Activated CD4-positive, alpha-beta T cell treated with anti-CD3 and anti-CD28 coated beads, Interleukin-2, amount 10 ng/mL, durations not matched to agents 24 days and 14 days (primary cell): ENCODE data around the gene PIM1. TPM values are rescaled to one million over a fixed set of nuclear protein-coding genes. Genes with fewer than 3 reads are reported as not detected.
A peak's percentile ranks its signal among the peaks of the same experiment; 100 is the strongest.

Experiments used
- DNase-seq: peaks from one replicate; pipeline ENCODE4 v3.0.0; 2022
- H3K27ac Mint-ChIP-seq: one replicate; pipeline ENCODE4 v1.8.0; 2022; ENCODE audit warnings: mild to moderate bottlenecking, mixed read lengths
- H3K27me3 Mint-ChIP-seq: one replicate; pipeline ENCODE4 v1.8.0; 2022; ENCODE audit warnings: mixed read lengths
- H3K36me3 Mint-ChIP-seq: one replicate; pipeline ENCODE4 v1.8.0; 2022; ENCODE audit warnings: low read depth, mild to moderate bottlenecking, mixed read lengths
- H3K4me1 Mint-ChIP-seq: one replicate; pipeline ENCODE4 v1.8.0; 2021; ENCODE audit warnings: mixed read lengths
- H3K4me3 Mint-ChIP-seq: one replicate; pipeline ENCODE4 v1.8.0; 2022; ENCODE audit warnings: mild to moderate bottlenecking, moderate library complexity, mixed read lengths
- H3K9me3 Mint-ChIP-seq: one replicate; pipeline ENCODE4 v1.8.0; 2021; ENCODE audit warnings: mixed read lengths
- intact Hi-C: fragments of 100-400 bp; cut with micrococcal nuclease; formaldehyde crosslinking; loops from one replicate; pipeline ENCODE4 v1.15.1; 2023
- total RNA-seq: library from RNA; stranded (reverse); gene quantifications from 2 replicates; pipeline ENCODE4 v1.2.3, GENCODE V29; 2022

The PIM1 gene
- total RNA-seq, 1 donor from 2014 or later, result 158 TPM

DNA sequence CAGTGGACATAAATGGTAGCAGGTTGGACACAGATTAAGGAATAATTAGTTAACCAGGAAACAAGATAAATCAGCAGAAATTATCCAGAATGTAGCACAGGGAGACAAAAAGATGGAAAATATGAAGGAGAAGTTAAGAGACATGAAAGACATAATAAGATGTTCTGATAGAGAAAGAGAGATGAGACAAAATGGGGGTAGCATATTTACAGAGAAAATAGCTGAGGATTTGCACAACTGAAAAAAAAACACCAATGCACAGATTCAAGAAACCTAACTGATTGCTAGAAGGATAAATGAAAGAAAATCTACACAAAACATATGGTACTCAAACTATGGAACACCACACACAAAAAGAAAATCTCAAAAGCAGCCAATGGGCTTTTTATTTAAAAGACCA, 53.0 kb downstream of the PIM1 start:
- H3K36me3 Mint-ChIP-seq, result peaks cover 2% of the 10 kb centered on the region
- DNase-seq, result no peak
- H3K27ac Mint-ChIP-seq, result peak overlapping the region; percentile 54
- no peaks in the 10 kb centered on the region for H3K27me3 Mint-ChIP-seq
- peaks cover 36% of the 10 kb centered on the region for H3K4me1 Mint-ChIP-seq
- peak overlapping the region; percentile 84 for H3K4me3 Mint-ChIP-seq
- H3K9me3 Mint-ChIP-seq, result no peaks in the 10 kb centered on the region
- intact Hi-C loops, result loop anchor here (1.0 to 5.0 kb wide), 3 partner anchors 17 to 64 kb away; partner anchors contain the start of gene TMEM217

Other genes starting within 250 kb of the PIM1 start
- gene PI16, start 215.4 kb upstream of the PIM1 start, total RNA-seq, result not detected in 2 replicates
- 119 TPM in 2 replicates for gene MTCH1, start 184.0 kb upstream of the PIM1 start, total RNA-seq
- 0.57 and 0.58 TPM in 2 replicates for gene FGD2, start 164.5 kb upstream of the PIM1 start, total RNA-seq
- 17.2 and 18.7 TPM in 2 replicates for gene TBC1D22B, start 87.6 kb downstream of the PIM1 start, total RNA-seq
- gene TMEM217, start 88.0 kb downstream of the PIM1 start, total RNA-seq, result 4.1 and 6.1 TPM in 2 replicates
- gene RNF8, start 183.8 kb downstream of the PIM1 start, total RNA-seq, result 29.4 and 32.0 TPM in 2 replicates